Endodermal cell (in vitro differentiated cells): ENCODE results near the gene MRTFA. TPM values are rescaled to one million over a fixed set of nuclear protein-coding genes. Genes with fewer than 3 reads are reported as not detected.

Experiments
- DNase-seq: peaks from one replicate; pipeline ENCODE4 v3.0.0-alpha.2; 2017
- H3K27ac ChIP-seq: 2 replicates; pipeline ENCODE4 v1.5.1; 2013; ENCODE audit warnings: mild to moderate bottlenecking, low read depth, low read length, moderate library complexity
- H3K27me3 ChIP-seq: 2 replicates; pipeline ENCODE4 v1.6.1; 2013; ENCODE audit warnings: mild to moderate bottlenecking, low read length, moderate library complexity; ENCODE audit not compliant: insufficient read depth, control insufficient read depth, poor library complexity, severe bottlenecking
- H3K36me3 ChIP-seq: 2 replicates; pipeline ENCODE4 v1.7.0; 2013; ENCODE audit warnings: mild to moderate bottlenecking, low read length, moderate library complexity; ENCODE audit not compliant: control insufficient read depth, insufficient read depth
- H3K4me1 ChIP-seq: one replicate; pipeline ENCODE4 v1.7.0; 2013; ENCODE audit warnings: low read length; ENCODE audit not compliant: control insufficient read depth, insufficient read depth
- H3K4me3 ChIP-seq: 2 replicates; pipeline ENCODE4 v1.5.1; 2013; ENCODE audit warnings: mild to moderate bottlenecking, low read length, moderate library complexity
- H3K9ac ChIP-seq: 2 replicates; pipeline ENCODE4 v1.6.1; 2013; ENCODE audit warnings: mild to moderate bottlenecking, low read length, moderate library complexity; ENCODE audit not compliant: poor library complexity, severe bottlenecking; ENCODE audit errors: extremely low read depth
- H3K9me3 ChIP-seq: 2 replicates; pipeline ENCODE4 v1.6.1; 2013; ENCODE audit warnings: mild to moderate bottlenecking, low read length, moderate library complexity; ENCODE audit not compliant: control insufficient read depth
- H3K27ac Mint-ChIP-seq: 2 replicates; pipeline ENCODE4 v1.8.0; 2020; ENCODE audit warnings: mixed read lengths
- H3K27me3 Mint-ChIP-seq: 2 replicates; pipeline ENCODE4 v1.8.0; 2021; ENCODE audit warnings: mild to moderate bottlenecking, mixed read lengths; ENCODE audit not compliant: insufficient read depth
- H3K36me3 Mint-ChIP-seq: 2 replicates; pipeline ENCODE4 v1.8.0; 2020; ENCODE audit warnings: low read depth, mixed read lengths
- H3K4me1 Mint-ChIP-seq: 2 replicates; pipeline ENCODE4 v1.8.0; 2020; ENCODE audit warnings: mixed read lengths
- H3K4me3 Mint-ChIP-seq: 2 replicates; pipeline ENCODE4 v1.8.0; 2020; ENCODE audit warnings: mild to moderate bottlenecking, moderate library complexity, mixed read lengths
- H3K9me3 Mint-ChIP-seq: 2 replicates; pipeline ENCODE4 v1.8.0; 2020; ENCODE audit warnings: mild to moderate bottlenecking, mixed read lengths
- WGBS, 2 experiments: methylation state at CpG; one replicate each; pipeline versions ENCODE4 v1.1.5 to v1.1.7; 2013; ENCODE audit warnings: missing lambda C conversion rate in 2 of 2, mixed read lengths in 1 of 2; ENCODE audit not compliant: insufficient coverage in 1 of 2, insufficient read length in 1 of 2; 5-methylcytosine and 5-hydroxymethylcytosine counted together
- total RNA-seq, 2 donors: library from RNA; stranded (reverse); fragmentation: NEBNext Ultra II Directional in 1 of 2; extraction: Animal tissue kit (Norgen Biotek cat#: 25700) in 1 of 2; gene quantifications; 2 replicates in 1 of 2; 3 replicates in 1 of 2; pipeline ENCODE4 v1.2.1, GENCODE V29; 2021
- TF ChIP-seq, protein P1 (sequence below): fragments of 200-600 bp; sonication (generic); conservative IDR thresholded peaks from 2 replicates; pipeline ENCODE4 v1.5.0; 2021; ENCODE audit warnings: antibody characterized with exemption, mild to moderate bottlenecking

The MRTFA gene
- total RNA-seq, 2 donors from 2014 or later: 43.3 to 44.7 TPM

DNA sequence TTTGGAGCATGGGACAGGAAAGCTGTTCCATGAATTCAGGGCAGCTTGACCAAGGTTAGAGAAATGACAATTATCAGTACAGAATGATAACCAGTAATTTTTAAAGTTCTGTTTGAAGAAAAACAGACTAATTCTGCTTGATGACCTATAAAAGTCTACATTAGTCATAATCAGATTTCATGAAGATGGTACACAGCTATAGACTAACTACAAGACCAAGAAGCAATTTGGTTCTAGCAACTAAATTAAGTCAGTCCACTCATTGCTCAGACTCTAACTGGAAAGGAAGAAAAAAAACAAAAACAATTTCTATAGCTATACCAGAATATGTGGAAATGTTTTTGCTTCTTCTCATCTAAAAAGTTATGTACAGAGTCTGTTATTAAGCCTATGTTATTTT lies 24.9 kb downstream of the MRTFA start:
- H3K27ac Mint-ChIP-seq: no peak overlapping the region
- no peaks in the 10 kb centered on the region for H3K27me3 Mint-ChIP-seq

DNA sequence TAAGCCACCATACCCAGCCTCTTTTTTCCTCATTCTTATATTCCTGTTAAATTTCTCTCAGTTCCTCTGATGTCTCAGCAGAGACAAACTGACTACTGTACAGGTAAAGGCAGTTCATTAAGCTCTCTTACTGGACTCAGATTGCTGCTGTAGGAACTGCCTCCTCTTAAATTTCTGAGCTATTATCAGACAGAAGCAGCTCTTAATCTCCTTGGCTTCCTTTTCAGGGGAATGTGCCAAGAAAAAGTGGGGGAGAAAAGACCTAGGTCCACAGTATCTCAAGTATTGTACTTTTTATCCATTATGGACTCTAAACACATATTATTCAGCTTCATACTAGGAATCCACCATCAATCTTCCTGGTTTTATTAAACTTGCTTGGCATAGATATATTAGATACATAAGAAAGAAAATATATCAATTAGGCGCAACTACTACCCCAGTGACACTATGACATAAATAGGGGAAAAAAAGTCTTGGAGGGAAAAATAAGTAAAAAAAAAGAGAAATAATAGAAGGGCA lies 26.1 kb downstream of the MRTFA start:
- Mint-ChIP-seq H3K4me3 (no peak overlapping the region), H3K27ac (no peak overlapping the region), H3K36me3 (no peaks in the 10 kb centered on the region), H3K27me3 (no peaks in the 10 kb centered on the region), H3K4me1 (peaks cover 23% of the 10 kb centered on the region), H3K9me3 (no peaks in the 10 kb centered on the region)
- no peak for DNase-seq
- Histone ChIP-seq H3K36me3 (no peaks in the 10 kb centered on the region), H3K9ac (no peak overlapping the region), H3K4me3 (no peak overlapping the region), H3K4me1 (peaks cover 9% of the 10 kb centered on the region), H3K27me3 (no peaks in the 10 kb centered on the region), H3K27ac (no peak overlapping the region), H3K9me3 (no peaks in the 10 kb centered on the region)
- TF ChIP-seq, protein P1, sequence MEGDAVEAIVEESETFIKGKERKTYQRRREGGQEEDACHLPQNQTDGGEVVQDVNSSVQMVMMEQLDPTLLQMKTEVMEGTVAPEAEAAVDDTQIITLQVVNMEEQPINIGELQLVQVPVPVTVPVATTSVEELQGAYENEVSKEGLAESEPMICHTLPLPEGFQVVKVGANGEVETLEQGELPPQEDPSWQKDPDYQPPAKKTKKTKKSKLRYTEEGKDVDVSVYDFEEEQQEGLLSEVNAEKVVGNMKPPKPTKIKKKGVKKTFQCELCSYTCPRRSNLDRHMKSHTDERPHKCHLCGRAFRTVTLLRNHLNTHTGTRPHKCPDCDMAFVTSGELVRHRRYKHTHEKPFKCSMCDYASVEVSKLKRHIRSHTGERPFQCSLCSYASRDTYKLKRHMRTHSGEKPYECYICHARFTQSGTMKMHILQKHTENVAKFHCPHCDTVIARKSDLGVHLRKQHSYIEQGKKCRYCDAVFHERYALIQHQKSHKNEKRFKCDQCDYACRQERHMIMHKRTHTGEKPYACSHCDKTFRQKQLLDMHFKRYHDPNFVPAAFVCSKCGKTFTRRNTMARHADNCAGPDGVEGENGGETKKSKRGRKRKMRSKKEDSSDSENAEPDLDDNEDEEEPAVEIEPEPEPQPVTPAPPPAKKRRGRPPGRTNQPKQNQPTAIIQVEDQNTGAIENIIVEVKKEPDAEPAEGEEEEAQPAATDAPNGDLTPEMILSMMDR: no peak
- WGBS, 2 experiments: no CpG with 5 or more reads among the region's 1 CpG

More for the DNA sequence above, 24.9 kb downstream of the MRTFA start:
- Histone ChIP-seq H3K27ac (no peak overlapping the region), H3K36me3 (no peaks in the 10 kb centered on the region), H3K9me3 (no peaks in the 10 kb centered on the region), H3K4me1 (peaks cover 3% of the 10 kb centered on the region), H3K9ac (no peak overlapping the region), H3K4me3 (no peak overlapping the region), H3K27me3 (no peaks in the 10 kb centered on the region)
- DNase-seq: no peak
- H3K36me3 Mint-ChIP-seq: peaks cover 2% of the 10 kb centered on the region
- H3K9me3 Mint-ChIP-seq: no peaks in the 10 kb centered on the region
- TF ChIP-seq, protein P1: no peak
- no peak overlapping the region for H3K4me3 Mint-ChIP-seq
- H3K4me1 Mint-ChIP-seq: peaks cover 17% of the 10 kb centered on the region

DNA sequence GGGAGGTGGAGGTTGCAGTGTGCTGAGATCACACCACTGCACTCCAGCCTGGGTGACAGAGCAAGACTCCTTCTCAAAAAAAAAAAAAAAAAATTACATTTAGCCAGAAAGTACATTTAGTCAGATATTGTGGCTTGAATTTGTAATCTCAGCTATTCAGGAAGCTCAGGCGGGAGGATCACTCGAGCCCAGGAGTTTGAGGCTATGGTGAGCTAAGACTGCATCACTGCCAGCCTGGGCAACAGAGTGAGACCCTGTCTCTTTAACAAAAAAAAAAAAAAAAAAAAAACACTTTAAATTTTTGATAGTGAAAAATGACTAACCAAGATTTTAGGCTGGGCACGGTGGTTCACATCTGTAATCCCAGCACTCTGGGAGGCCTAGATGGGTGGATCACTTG lies 27.3 kb downstream of the MRTFA start:
- Histone ChIP-seq H3K27me3 (no peaks in the 10 kb centered on the region), H3K4me1 (peaks cover 9% of the 10 kb centered on the region), H3K36me3 (no peaks in the 10 kb centered on the region), H3K9me3 (no peaks in the 10 kb centered on the region), H3K27ac (no peak overlapping the region), H3K9ac (no peak overlapping the region), H3K4me3 (no peak overlapping the region)
- 95% methylated on average over 3 of the region's 3 CpGs for WGBS, 2 experiments
- no peak overlapping the region for H3K27ac Mint-ChIP-seq
- H3K4me1 Mint-ChIP-seq: peaks cover 26% of the 10 kb centered on the region
- no peak overlapping the region for H3K4me3 Mint-ChIP-seq
- H3K27me3 Mint-ChIP-seq: no peaks in the 10 kb centered on the region
- H3K9me3 Mint-ChIP-seq: no peaks in the 10 kb centered on the region
- DNase-seq: no peak
- peaks cover 2% of the 10 kb centered on the region for H3K36me3 Mint-ChIP-seq
- TF ChIP-seq, protein P1: no peak
